Measurements from ENCODE around the gene TMEM245.

GRCh38 chr9:108967916-108968315 lies 151.8 kb downstream of the TMEM245 start:
- TF ChIP-seq POLR2AphosphoS5 (IDR thresholded peaks at IDR 0.05) (no peak), CTCF (IDR thresholded peaks at IDR 0.05) (no peak), EP300 (IDR thresholded peaks at IDR 0.05) (no peak), POLR2A (IDR thresholded peaks at IDR 0.05) (no peak)

Measured in sigmoid colon (tissue), 4 donors.